Liver (tissue), 9 donors: ENCODE results near the gene HAO2. TPM values are rescaled to one million over a fixed set of nuclear protein-coding genes. Genes with fewer than 3 reads are reported as not detected.

Experiments used
- DNase-seq: peaks from one replicate; pipeline ENCODE4 v3.0.0-alpha.2; 2017; ENCODE audit warnings: low spot score
- H3K27ac ChIP-seq, 2 donors: one replicate each; pipeline ENCODE4 v1.7.0; 2013; ENCODE audit warnings: inconsistent platforms in 2 of 2, low read length in 2 of 2, control low read depth in 1 of 2, low read depth in 1 of 2, mild to moderate bottlenecking in 1 of 2
- H3K27me3 ChIP-seq, 4 donors: one replicate each; pipeline versions ENCODE4 v1.6.1 to v1.7.0; 2013; ENCODE audit warnings: low read length in 3 of 4, inconsistent platforms in 1 of 4, mild to moderate bottlenecking in 1 of 4, moderate library complexity in 1 of 4; ENCODE audit not compliant: control insufficient read depth in 4 of 4, insufficient read depth in 4 of 4
- H3K36me3 ChIP-seq, 4 donors: one replicate each; pipeline versions ENCODE4 v1.6.1 to v1.7.0; 2013; ENCODE audit warnings: low read length in 3 of 4, mild to moderate bottlenecking in 3 of 4, low read depth in 1 of 4, moderate library complexity in 1 of 4; ENCODE audit not compliant: control insufficient read depth in 4 of 4, insufficient read depth in 3 of 4
- H3K4me1 ChIP-seq, 4 donors: one replicate each; pipeline versions ENCODE4 v1.6.1 to v1.7.0; 2013; ENCODE audit warnings: low read length in 3 of 4, mild to moderate bottlenecking in 3 of 4, moderate library complexity in 1 of 4; ENCODE audit not compliant: control insufficient read depth in 4 of 4, insufficient read depth in 4 of 4
- H3K4me3 ChIP-seq, 3 donors: one replicate each; pipeline versions ENCODE4 v1.6.1 to v1.7.0; 2013; ENCODE audit warnings: low read length in 3 of 3, control low read depth in 1 of 3, low read depth in 1 of 3, mild to moderate bottlenecking in 1 of 3
- H3K9ac ChIP-seq, 2 donors: one replicate each; pipeline ENCODE4 v1.7.0; 2013; ENCODE audit warnings: low read length in 2 of 2, mild to moderate bottlenecking in 2 of 2, moderate library complexity in 2 of 2, control low read depth in 1 of 2, low read depth in 1 of 2
- H3K9me3 ChIP-seq, 4 donors: one replicate each; pipeline versions ENCODE4 v1.6.1 to v1.7.0; 2013; ENCODE audit warnings: low read length in 3 of 4; ENCODE audit not compliant: control insufficient read depth in 4 of 4
- ATF3 ChIP-seq: IDR thresholded peaks from 2 replicates; pipeline ENCODE4 v1.6.1; 2016; ENCODE audit warnings: antibody characterized with exemption
- CTCF ChIP-seq: fragments of 150-350 bp; IDR thresholded peaks from 2 replicates; pipeline ENCODE4 v1.5.1; 2017; ENCODE audit warnings: improper control_type of control experiment, low read depth, low read length; ENCODE audit not compliant: missing input control
- EGR1 ChIP-seq, 2 donors: IDR thresholded peaks; 2 replicates each; pipeline ENCODE4 v1.6.1; 2016 to 2018; ENCODE audit warnings: antibody characterized with exemption in 2 of 2, low read depth in 2 of 2
- FOXA1 ChIP-seq: IDR thresholded peaks from 2 replicates; pipeline ENCODE4 v1.6.1; 2016; ENCODE audit warnings: antibody characterized with exemption
- GABPA ChIP-seq, 2 donors: IDR thresholded peaks in 1 of 2; conservative IDR thresholded peaks in 1 of 2; 2 replicates each; pipeline ENCODE4 v1.6.1; 2016; ENCODE audit warnings: antibody characterized with exemption in 2 of 2, mild to moderate bottlenecking in 1 of 2, moderate library complexity in 1 of 2
- HNF4A ChIP-seq, 2 donors: conservative IDR thresholded peaks; 2 replicates each; pipeline ENCODE4 v1.6.1; 2016; ENCODE audit warnings: antibody characterized with exemption in 2 of 2, mild to moderate bottlenecking in 2 of 2
- JUND ChIP-seq, 2 donors: IDR thresholded peaks; 2 replicates each; pipeline ENCODE4 v1.6.1; 2016; ENCODE audit warnings: antibody characterized with exemption in 2 of 2
- MAX ChIP-seq: IDR thresholded peaks from 2 replicates; pipeline ENCODE4 v1.6.1; 2016; ENCODE audit warnings: antibody characterized with exemption
- RAD21 ChIP-seq, 2 donors: IDR thresholded peaks; 2 replicates each; pipeline ENCODE4 v1.6.1; 2016; ENCODE audit warnings: antibody characterized with exemption in 2 of 2, mild to moderate bottlenecking in 2 of 2
- REST ChIP-seq: IDR thresholded peaks from 2 replicates; pipeline ENCODE4 v1.6.1; 2016; ENCODE audit warnings: antibody characterized with exemption, mild to moderate bottlenecking
- TAF1 ChIP-seq: conservative IDR thresholded peaks from 2 replicates; pipeline ENCODE4 v1.6.1; 2016; ENCODE audit warnings: antibody characterized with exemption, mild to moderate bottlenecking
- ZBTB33 ChIP-seq: IDR thresholded peaks from 2 replicates; pipeline ENCODE4 v1.6.1; 2016; ENCODE audit warnings: antibody characterized with exemption
- WGBS: extraction: QIAGEN DNeasy Blood & Tissue Kit; methylation state at CpG from one replicate; pipeline ENCODE4 v1.1.7; 2013; 5-methylcytosine and 5-hydroxymethylcytosine counted together
- polyA plus RNA-seq, 2 donors: library from polyadenylated mRNA; stranded (reverse) in 1 of 2; unstranded in 1 of 2; fragments of 200-250 nt in 1 of 2; fragments of >200 nt in 1 of 2; fragmentation: Nextera tagmentation in 1 of 2; extraction: Ambion mirVana in 1 of 2; gene quantifications; one replicate each; pipeline versions ENCODE4 v1.2.1 to v1.2.3, GENCODE V29; 2013 to 2015
- total RNA-seq, 2 donors: library from RNA; depleted of rRNA; stranded (reverse); fragments of >200 nt; gene quantifications; one replicate each; pipeline ENCODE4 v1.2.3, GENCODE V29; 2014
- donor health status: healthy.
- donor health status: healthy.
- donor health status: healthy.
- donor health status: healthy.
- donor health status: healthy.

The HAO2 gene
- total and polyA plus RNA-seq, 4 donors, result 8.2 to 377 (median 150) TPM

- WGBS, result 50% methylated on average over 13 of the region's 13 CpGs
- H3K27ac ChIP-seq, result peak overlapping the region; percentile 47 to 76
- no peaks in the 10 kb centered on the region for H3K9me3 ChIP-seq
- no peak for DNase-seq
- peaks cover 0 to 3% (median 0%) of the 10 kb centered on the region in 4 donors for H3K36me3 ChIP-seq
- H3K9ac ChIP-seq, result peak overlapping the region in 1 of 2 donors; percentile 66
- no peak overlapping the region for H3K4me3 ChIP-seq
- no peaks in the 10 kb centered on the region for H3K27me3 ChIP-seq
- TF ChIP-seq RAD21 (IDR thresholded peaks at IDR 0.05) (peak; percentile 90 to 91), CTCF (peak; percentile 88), GABPA (IDR thresholded peaks at IDR 0.05 in 1 of 2, conservative IDR thresholded peaks at IDR 0.05 in 1 of 2) (no peak)
- peaks cover 9 to 57% (median 35%) of the 10 kb centered on the region in 4 donors for H3K4me1 ChIP-seq
Observed at GRCh38 chr1:119367432-119368124, 1.0 kb upstream of the HAO2 start.

GRCh38 chr1:119370748-119371147 is 2.2 kb downstream of the HAO2 start:
- Histone ChIP-seq H3K36me3 (no peaks in the 10 kb centered on the region), H3K9ac (peak overlapping the region; percentile 46 to 96), H3K4me1 (peaks cover 10 to 83% (median 60%) of the 10 kb centered on the region in 4 donors), H3K4me3 (peak overlapping the region in 2 of 3 donors; percentile 57 to 70), H3K27me3 (no peaks in the 10 kb centered on the region), H3K9me3 (no peaks in the 10 kb centered on the region), H3K27ac (peak overlapping the region; percentile 49 to 56)
- WGBS, result 49% methylated on average over 2 of the region's 2 CpGs
- no peak for DNase-seq
- TF ChIP-seq EGR1 (IDR thresholded peaks at IDR 0.05; ENCODE audit: low read depth in 2 of 2) (no peak), GABPA (IDR thresholded peaks at IDR 0.05 in 1 of 2, conservative IDR thresholded peaks at IDR 0.05 in 1 of 2) (no peak), RAD21 (IDR thresholded peaks at IDR 0.05) (no peak), FOXA1 (no peak), MAX (no peak), HNF4A (conservative IDR thresholded peaks at IDR 0.05) (no peak), ATF3 (no peak), JUND (IDR thresholded peaks at IDR 0.05) (no peak), TAF1 (no peak), CTCF (no peak), REST (no peak), ZBTB33 (no peak)
